ENCODE results near the gene PEF1. TPM values are rescaled to one million over a fixed set of nuclear protein-coding genes. Genes with fewer than 3 reads are reported as not detected.

PEF1 gene
- polyA plus RNA-seq, 3 donors = 77.6 to 82.8 (median 79.4) TPM

- no peak for DNase-seq (ENCODE audit: low read depth in 3 of 3, low spot score in 2 of 3)
These were observed 27.0 kb upstream of the PEF1 start for GRCh38 chr1:31671561-31672201.

DNA sequence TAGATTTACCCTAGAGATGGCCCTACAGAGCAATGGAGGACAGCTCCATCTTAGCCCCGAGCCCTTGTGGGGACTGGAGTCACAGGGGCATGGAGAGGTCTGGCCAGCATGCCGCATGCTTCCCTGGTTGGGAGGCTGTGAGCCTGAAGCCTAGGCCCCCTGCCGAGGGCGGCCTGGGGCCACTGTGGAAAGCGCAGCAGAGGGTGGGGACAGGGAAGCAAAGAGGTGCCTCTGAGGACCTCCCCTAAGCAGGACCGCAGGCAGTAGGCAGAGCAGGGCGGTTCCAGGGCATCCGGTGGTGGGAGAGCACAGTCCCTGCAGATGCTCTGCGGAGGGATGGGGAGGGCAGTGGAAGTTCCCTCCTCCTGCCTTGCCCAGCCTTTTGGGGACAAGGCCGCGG is 26.5 kb upstream of the PEF1 start:
- no peak for DNase-seq (ENCODE audit: low read depth in 3 of 3, low spot score in 2 of 3)

- no peak for DNase-seq (ENCODE audit: low read depth in 3 of 3, low spot score in 2 of 3)
These were observed 25.9 kb upstream of the PEF1 start for GRCh38 chr1:31670593-31670964.

GRCh38 chr1:31669786-31670592 is 25.3 kb upstream of the PEF1 start:
- peak; percentile 31 to 41 (median 35) for DNase-seq (ENCODE audit: low read depth in 3 of 3, low spot score in 2 of 3)

DNA sequence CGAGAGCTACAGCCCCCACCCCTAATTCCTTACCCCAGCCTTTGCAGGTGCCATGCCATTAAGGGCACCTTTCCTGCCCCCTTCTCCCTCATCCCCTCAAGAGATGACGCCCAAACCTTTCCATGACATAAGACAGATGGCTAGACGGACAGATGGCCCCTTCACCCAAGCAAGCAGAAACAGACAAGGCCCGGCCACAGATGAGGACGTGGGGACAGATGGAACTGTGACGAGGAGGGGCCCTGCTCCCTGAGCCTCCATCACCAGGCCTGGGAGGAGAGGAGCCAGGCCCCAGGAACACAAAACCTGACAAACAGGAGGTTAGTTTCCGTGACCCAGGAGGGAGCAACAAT is 24.7 kb upstream of the PEF1 start:
- no peak for DNase-seq (ENCODE audit: low read depth in 3 of 3, low spot score in 2 of 3)

- no peak for DNase-seq (ENCODE audit: low read depth in 3 of 3, low spot score in 2 of 3)
These were observed 23.7 kb upstream of the PEF1 start for GRCh38 chr1:31668303-31668883.

GRCh38 chr1:31667065-31667785 is 22.5 kb upstream of the PEF1 start:
- DNase-seq (ENCODE audit: low read depth in 3 of 3, low spot score in 2 of 3) = no peak

- no peak for DNase-seq (ENCODE audit: low read depth in 3 of 3, low spot score in 2 of 3)
These were observed 21.7 kb upstream of the PEF1 start for GRCh38 chr1:31666263-31666963.

- no peak for DNase-seq (ENCODE audit: low read depth in 3 of 3, low spot score in 2 of 3)
These were observed 20.7 kb upstream of the PEF1 start for GRCh38 chr1:31665234-31665878.

DNA sequence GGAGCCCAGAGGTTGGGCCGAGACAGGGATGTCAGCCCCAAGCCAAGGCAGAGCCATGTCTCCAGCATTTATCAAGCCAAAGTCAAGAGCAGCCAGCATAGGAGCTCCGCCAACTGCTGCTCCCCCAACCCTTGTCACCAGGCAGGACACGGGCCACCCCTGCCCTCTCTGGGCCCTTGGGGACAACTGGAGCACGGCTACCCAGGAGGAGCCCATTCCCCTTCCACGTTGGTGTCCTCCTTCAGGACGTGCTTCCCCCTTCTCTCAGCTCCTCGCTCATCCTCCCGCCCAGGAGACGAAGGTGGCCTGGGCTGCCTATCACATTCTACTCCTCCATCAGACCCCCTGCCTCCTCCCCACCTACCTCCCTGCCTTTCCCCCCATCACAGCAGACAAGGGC is 19.9 kb upstream of the PEF1 start:
- no peak for DNase-seq (ENCODE audit: low read depth in 3 of 3, low spot score in 2 of 3)

GRCh38 chr1:31663622-31664452 is 19.2 kb upstream of the PEF1 start:
- no peak for DNase-seq (ENCODE audit: low read depth in 3 of 3, low spot score in 2 of 3)

DNA sequence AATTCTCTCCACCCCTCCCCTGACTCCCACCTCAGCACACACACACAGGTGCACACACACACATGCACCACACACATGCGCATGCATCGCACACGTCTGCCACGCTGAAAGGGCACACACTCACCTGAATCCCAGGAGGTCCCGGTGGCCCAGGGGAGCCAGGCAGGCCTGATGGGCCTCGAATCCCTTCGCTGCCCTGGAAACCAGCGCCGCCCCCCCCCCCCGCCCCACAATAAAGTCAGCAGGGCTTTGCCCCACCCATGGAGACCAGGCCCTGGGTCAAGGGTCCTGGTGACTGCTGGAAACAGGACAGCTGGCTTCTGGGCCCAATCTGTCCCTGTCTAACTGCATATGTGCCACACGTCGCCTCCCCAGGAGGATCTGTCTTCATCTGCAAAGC is 17.8 kb upstream of the PEF1 start:
- DNase-seq (ENCODE audit: low read depth in 3 of 3, low spot score in 2 of 3) = no peak

DNA sequence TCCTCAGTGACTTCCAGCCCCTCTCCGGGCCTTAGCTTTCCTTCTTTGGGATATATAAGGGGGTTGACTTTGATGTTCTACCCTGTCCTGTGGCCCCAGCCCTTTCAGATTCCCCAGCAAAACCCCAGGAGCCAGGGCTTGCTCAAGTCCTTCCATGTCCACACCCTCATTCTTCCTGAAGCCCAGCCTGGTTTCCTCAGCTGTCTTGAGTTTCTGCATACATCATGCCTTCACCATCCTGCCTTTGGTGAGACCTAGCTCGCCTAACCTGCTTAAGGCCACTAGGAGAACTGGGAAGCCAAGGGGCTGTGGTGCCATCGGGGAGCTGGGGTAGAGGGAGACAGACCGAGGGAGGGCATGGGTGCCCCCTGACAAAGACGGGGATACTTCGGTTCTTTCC is 17.2 kb upstream of the PEF1 start:
- DNase-seq (ENCODE audit: low read depth in 3 of 3, low spot score in 2 of 3) = no peak

DNA sequence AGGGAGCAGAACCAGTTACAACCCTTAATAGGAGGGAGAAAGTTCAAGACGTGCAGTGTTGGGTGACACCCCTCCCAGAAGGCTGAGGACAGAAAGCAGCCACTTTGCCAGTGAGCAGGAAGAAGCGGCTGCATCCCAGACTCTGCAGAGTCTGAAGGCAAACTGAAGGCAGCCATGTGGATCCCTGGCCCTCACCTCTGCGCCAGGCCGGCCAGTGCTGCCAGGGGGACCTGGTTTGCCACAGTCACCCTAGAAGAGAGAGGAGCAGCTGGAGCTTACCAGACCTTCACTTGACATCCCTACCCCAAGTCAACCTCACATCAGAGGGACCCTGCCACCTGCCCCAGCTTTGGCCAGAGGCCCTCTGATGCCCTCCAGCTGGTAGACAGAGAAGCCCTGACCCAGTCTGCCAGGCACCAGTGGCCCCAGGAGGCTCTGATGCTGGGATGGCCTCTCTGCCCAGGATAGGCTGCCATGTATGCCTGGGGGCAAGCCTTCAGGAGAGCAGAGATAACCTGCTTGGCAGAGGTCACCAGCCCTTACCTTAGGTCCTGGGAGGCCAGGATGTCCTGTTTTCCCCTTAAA is 16.3 kb upstream of the PEF1 start:
- DNase-seq (ENCODE audit: low read depth in 3 of 3, low spot score in 2 of 3) = no peak

GRCh38 chr1:31659889-31660288 is 15.2 kb upstream of the PEF1 start:
- no peak for DNase-seq (ENCODE audit: low read depth in 3 of 3, low spot score in 2 of 3)

DNA sequence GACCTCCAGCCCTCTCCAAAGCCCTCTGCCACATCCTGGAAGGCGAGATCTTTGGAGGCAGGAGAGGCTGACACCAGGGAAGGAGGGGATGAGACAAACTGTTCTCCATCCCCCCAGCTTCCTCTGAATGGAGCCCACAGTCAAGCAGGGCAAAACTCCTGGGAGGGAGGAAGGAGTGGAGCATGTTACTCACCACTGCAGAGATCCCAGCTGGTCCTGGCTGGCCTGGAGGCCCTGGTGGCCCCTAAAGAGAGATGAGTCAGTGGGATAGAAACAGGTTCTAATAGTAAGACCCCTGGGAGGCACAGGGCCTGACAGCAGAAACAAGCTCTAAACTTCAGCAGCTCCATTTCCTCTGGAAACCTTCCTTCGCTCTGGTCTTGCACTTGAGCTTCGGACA is 14.0 kb upstream of the PEF1 start:
- DNase-seq (ENCODE audit: low read depth in 3 of 3, low spot score in 2 of 3) = no peak

DNA sequence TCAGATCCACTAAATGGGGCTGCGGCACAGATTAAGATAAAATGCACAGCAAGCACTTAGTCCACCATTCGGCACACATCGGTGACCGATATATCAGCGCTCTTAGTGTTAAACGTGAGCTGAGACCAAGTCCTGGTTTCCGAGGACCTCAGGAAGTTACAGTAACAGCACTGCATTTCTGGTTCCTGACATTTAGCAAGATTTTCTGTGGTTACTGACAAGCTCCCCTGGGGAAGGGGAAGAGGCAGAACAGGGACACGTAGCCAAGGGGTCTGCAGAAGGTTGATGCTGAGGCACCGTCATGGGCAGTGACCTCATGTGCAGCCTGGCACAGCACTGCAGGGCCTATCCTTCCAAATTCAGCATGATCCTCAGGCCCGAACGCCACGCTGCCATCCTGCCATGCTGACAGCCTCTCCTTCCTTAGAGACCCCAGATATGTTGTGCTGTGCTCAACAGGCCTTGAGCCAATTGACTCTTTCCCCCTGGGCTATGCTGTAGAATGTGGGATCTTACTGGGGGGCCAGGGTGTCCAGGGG is 13.4 kb upstream of the PEF1 start:
- no peak for DNase-seq (ENCODE audit: low read depth in 3 of 3, low spot score in 2 of 3)

DNA sequence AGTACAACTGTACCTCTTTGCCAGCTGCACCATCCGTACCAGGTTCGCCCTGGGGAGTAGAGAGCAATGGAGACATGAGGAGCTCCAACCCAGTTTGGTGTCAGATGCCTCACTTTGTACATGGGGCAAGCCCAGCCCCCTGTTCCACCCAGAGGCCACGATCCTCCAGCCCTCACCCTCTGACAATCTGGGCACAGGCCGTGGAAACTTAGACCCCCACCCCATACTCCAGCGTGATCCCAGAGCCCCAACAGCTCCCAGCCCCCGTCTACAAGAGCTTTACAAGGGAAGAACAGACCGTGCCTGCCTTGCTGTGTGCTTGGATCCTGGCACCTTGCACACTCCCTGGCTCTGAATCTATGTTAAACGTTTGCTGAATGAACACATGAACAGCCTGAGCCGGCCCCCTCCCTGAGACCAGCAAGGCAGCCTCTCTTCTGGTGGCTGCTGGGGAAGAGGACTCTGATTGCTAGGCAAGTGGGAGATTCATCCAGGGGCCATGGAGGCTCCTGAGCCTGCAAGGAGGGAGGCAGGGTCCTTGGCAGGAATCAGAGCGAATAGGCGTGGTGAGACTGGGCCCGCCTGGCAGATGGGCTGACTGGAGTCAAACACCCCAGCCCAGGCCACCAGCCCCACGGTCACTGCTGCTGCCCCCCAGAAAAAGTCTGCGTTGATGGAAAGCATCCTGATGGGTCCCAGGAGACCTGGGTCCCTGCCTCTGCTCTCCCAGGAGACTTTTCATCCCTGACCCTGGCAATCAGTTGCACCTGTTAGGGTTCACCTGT is 12.5 kb upstream of the PEF1 start:
- DNase-seq (ENCODE audit: low read depth in 3 of 3, low spot score in 2 of 3) = no peak
